Large intestine (tissue), 3 donors: ENCODE data around the gene ST7. TPM values are rescaled to one million over a fixed set of nuclear protein-coding genes. Genes with fewer than 3 reads are reported as not detected.

ENCODE experiments used
- DNase-seq, 2 donors: peaks; one replicate each; pipeline versions ENCODE4 v3.0.0 to v3.0.0-alpha.2; 2013
- H3K27ac ChIP-seq: one replicate; pipeline ENCODE4 v1.5.1; 2013; ENCODE audit warnings: low read length
- H3K27me3 ChIP-seq: 2 replicates; pipeline ENCODE4 v1.6.1; 2013; ENCODE audit warnings: low read length; ENCODE audit not compliant: control insufficient read depth, insufficient read depth
- H3K36me3 ChIP-seq: 2 replicates; pipeline ENCODE4 v1.6.1; 2013; ENCODE audit warnings: low read length; ENCODE audit not compliant: control insufficient read depth, insufficient read depth
- H3K4me1 ChIP-seq: one replicate; pipeline ENCODE4 v1.6.1; 2013; ENCODE audit warnings: low read length; ENCODE audit not compliant: control insufficient read depth, insufficient read depth
- H3K4me3 ChIP-seq: one replicate; pipeline ENCODE4 v1.5.1; 2013; ENCODE audit warnings: low read length
- H3K9me3 ChIP-seq: one replicate; pipeline ENCODE4 v1.6.1; 2013; ENCODE audit warnings: mild to moderate bottlenecking, low read depth, low read length, moderate library complexity; ENCODE audit not compliant: control insufficient read depth
- WGBS: methylation state at CpG from one replicate; pipeline ENCODE4 v1.1.5; 2013; ENCODE audit warnings: low lambda C conversion rate; ENCODE audit not compliant: insufficient coverage; 5-methylcytosine and 5-hydroxymethylcytosine counted together
- polyA plus RNA-seq: library from polyadenylated mRNA; unstranded; fragments of 120-200 nt; gene quantifications from one replicate; pipeline ENCODE4 v1.2.1, GENCODE V29; 2013

ST7 gene
- polyA plus RNA-seq, 1 donor, result 25.1 TPM

DNA sequence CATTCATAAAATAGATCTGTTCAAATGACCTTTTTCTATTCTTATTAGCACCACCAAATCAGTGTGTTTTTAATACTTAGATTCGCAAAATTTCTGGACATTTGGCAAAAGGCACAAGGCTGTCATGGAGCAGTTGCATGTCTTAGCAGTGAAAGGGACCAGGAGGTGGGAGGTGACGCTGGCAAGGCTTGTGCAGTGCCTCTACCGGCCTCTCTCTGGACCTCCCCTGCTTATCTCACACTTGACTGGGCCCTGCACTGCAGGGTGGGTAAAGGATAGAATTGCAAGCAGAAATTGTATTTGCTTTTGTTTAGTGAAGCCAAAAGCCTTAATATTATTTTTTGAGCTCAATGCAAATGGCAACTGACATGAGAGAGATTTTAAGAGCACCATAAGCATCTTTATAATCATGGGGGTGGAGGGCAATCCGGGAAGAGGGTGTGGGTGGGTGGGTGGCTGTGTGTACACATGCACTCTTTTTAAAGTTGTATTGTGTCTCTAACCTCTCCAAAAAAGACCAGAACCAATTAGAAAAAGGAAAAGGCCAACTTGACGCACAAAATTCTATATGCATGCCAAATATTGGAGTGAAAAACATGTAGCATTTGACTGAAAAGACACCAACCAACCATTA is 263.3 kb downstream of the ST7 start:
- Histone ChIP-seq H3K27ac (no peak overlapping the region), H3K36me3 (peaks cover 20% of the 10 kb centered on the region), H3K4me3 (no peak overlapping the region), H3K9me3 (no peaks in the 10 kb centered on the region), H3K4me1 (no peaks in the 10 kb centered on the region), H3K27me3 (no peaks in the 10 kb centered on the region)
- WGBS, result 100% methylated on average over 1 of the region's 5 CpGs
- DNase-seq, result no peak

DNA sequence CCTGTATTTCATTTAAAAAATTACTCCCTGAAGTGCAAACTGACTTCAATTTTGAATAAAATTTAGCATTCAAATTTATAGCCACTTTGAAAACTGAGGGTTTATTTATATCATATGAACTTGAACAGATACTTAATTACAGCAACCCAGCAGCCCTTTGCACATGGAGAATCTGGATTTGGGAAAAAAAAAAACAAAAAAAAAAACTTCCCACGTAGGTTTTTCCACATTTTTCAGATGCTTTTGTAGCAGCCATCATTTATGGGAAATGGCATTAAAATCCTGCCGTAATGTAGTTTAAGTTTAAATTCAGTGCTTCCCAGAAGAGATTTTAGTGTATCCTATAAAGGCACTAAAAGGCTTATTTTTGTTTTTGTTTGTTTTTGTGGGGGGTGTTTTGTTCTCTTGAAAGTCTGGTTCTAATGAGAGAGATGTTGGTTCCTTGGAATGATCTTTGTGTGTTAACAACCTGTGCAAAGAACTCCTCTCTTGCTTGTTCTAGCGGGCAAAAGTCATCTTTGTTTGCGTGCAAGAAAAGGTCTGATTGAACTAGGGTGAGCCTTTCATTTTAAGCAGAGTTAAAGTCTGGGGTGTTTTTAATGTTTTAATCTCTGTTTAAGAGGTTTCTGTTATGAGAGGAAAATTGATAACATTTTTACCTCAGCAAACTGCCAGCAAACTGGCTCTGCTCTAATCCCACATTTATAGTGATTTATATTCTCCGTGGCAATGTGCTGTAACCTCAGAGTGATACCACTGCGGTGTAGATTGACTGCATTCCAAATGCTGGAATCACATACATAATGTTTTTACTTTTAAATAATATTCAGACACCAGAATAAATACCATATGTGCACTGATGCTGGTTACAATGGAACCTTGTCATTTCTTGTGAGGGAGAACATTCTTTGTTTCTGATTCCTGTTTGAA is 264.1 kb downstream of the ST7 start:
- DNase-seq, result no peak
- no CpG with 5 or more reads among the region's 6 CpGs for WGBS
- no peaks in the 10 kb centered on the region for H3K9me3 ChIP-seq
- no peaks in the 10 kb centered on the region for H3K27me3 ChIP-seq
- H3K27ac ChIP-seq, result no peak overlapping the region
- no peak overlapping the region for H3K4me3 ChIP-seq
- no peaks in the 10 kb centered on the region for H3K4me1 ChIP-seq
- H3K36me3 ChIP-seq, result peaks cover 24% of the 10 kb centered on the region

DNA sequence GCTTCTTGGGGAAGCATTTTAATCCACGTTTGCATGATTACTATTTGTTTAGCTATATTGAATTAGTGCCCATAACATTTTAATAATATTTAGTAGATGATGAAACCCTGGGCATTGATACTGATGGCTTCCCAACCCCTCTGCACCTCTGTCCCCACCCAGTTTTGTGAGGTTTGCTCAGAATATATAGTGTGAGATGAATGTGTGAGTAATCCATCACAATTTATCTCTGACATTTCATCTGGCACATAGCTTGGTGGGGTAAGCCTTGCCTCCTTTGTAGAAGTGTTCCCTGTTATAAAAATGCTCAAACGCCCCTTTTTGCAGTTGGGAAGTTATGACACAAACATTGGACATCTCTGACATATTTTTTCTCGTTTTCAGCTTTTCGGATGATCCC is 265.4 kb downstream of the ST7 start:
- H3K27ac ChIP-seq, result no peak overlapping the region
- no peaks in the 10 kb centered on the region for H3K9me3 ChIP-seq
- H3K4me3 ChIP-seq, result no peak overlapping the region
- no CpG with 5 or more reads among the region's 4 CpGs for WGBS
- H3K36me3 ChIP-seq, result peaks cover 34% of the 10 kb centered on the region
- H3K4me1 ChIP-seq, result no peaks in the 10 kb centered on the region
- no peak for DNase-seq
- H3K27me3 ChIP-seq, result no peaks in the 10 kb centered on the region

DNA sequence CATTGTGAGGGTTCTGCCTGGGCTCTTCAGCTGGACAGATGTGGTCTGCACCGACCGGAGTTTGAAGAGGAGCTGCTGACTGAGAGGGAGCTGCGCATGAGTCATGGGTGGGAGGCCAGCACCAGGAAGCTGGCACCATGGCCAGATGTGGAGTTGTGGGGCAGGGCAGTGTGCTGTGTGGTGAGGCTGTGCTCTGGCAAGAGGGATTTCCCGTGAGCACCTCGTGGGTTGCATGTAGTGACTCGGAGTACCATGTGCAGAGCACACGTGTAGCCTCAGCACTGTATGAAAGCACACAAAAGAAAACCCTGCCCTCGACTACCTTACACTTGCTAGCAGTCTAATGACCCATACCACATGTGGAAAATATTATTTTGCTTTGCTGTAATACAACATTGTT is 266.2 kb downstream of the ST7 start:
- DNase-seq, result no peak
- Histone ChIP-seq H3K9me3 (no peaks in the 10 kb centered on the region), H3K4me3 (no peak overlapping the region), H3K4me1 (no peaks in the 10 kb centered on the region), H3K36me3 (peaks cover 35% of the 10 kb centered on the region), H3K27ac (no peak overlapping the region), H3K27me3 (no peaks in the 10 kb centered on the region)
- no CpG with 5 or more reads among the region's 8 CpGs for WGBS

DNA sequence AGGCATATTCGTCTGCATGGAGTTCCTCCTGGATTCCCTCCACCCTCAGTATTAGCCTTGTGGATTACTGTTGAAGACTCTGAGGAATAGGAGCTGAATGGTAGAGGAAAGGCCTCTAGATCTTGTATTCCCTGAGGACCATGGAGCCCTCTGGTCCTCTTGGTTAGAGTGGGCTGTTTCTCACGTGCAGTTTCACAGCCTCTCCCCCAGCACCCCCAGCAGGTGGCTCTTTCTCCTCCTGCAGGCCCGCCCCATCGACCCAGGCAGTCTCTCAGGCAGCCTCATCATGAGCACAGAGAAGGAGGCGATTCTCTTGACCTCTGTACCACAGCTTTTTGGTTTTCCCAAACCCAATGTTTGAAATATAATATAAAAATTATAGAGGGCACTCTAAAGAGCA is 267.5 kb downstream of the ST7 start:
- H3K4me1 ChIP-seq, result no peaks in the 10 kb centered on the region
- H3K36me3 ChIP-seq, result peaks cover 33% of the 10 kb centered on the region
- no peaks in the 10 kb centered on the region for H3K9me3 ChIP-seq
- no CpG with 5 or more reads among the region's 5 CpGs for WGBS
- no peaks in the 10 kb centered on the region for H3K27me3 ChIP-seq
- H3K27ac ChIP-seq, result no peak overlapping the region
- DNase-seq, result no peak
- H3K4me3 ChIP-seq, result no peak overlapping the region

DNA sequence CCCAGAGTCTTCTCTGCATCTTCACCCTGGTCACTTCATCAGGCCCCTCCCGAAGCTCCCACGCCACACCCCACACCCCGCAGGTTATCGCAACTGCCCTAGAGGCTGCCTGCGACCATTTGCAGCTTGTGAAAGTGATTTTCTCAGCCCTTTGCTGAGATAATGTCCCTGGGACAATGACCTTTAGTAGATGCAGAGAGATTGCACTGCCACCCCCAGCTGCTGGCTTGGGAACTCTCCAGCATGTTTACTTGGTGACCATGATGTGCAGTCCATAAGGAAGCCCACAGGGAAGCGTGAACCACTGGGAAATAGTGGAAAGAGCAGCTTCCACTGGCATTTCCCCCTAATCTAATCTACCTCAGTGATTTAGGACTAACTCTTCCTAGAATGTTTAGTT is 272.2 kb downstream of the ST7 start:
- no peaks in the 10 kb centered on the region for H3K9me3 ChIP-seq
- no peak overlapping the region for H3K4me3 ChIP-seq
- H3K4me1 ChIP-seq, result no peaks in the 10 kb centered on the region
- no peak for DNase-seq
- H3K27ac ChIP-seq, result no peak overlapping the region
- peaks cover 28% of the 10 kb centered on the region for H3K36me3 ChIP-seq
- no CpG with 5 or more reads among the region's 6 CpGs for WGBS
- H3K27me3 ChIP-seq, result no peaks in the 10 kb centered on the region

DNA sequence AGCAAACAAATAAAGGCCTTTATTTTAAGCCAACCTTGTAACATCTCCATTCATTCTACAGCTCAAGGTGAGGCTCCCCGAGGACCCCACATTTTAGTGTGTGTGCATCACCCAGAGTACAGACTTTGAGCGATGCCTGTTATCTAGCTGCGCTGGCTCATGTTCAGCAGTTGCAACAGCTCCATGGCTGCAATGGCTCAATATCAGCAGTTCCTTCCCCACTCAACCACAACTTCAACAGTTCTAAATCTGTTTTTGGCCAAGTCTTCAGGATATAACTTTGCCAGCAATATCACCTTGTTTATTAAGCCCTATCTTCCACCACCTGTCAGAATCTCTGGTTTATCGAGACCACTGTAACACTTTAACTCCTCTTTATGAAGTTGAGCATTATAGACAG is 273.8 kb downstream of the ST7 start:
- H3K9me3 ChIP-seq, result no peaks in the 10 kb centered on the region
- no peak overlapping the region for H3K27ac ChIP-seq
- no peaks in the 10 kb centered on the region for H3K27me3 ChIP-seq
- no peak for DNase-seq
- H3K4me3 ChIP-seq, result no peak overlapping the region
- peaks cover 19% of the 10 kb centered on the region for H3K36me3 ChIP-seq
- no CpG with 5 or more reads among the region's 4 CpGs for WGBS
- H3K4me1 ChIP-seq, result no peaks in the 10 kb centered on the region

DNA sequence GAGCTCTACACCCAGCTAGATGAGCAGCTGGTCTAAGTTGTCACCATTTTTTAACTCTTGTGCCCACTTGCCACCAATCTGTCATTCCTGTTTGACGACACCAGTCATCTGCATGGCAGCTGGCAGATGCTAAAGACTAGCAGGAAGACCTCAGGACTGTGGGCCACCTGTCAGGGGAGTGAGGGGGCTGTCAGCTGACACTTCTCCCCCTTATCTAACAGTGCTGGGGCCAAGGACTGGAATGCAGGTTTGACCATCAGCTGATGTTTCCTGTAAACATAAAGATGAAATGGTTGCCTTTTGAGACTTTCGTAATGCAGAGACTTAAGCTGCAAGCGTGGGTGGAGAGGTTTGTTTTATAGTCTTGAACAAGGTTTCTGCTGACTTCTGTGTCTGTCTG is 276.0 kb downstream of the ST7 start:
- peaks cover 3% of the 10 kb centered on the region for H3K9me3 ChIP-seq
- H3K36me3 ChIP-seq, result peaks cover 9% of the 10 kb centered on the region
- H3K4me3 ChIP-seq, result no peak overlapping the region
- no peak overlapping the region for H3K27ac ChIP-seq
- WGBS, result no CpG with 5 or more reads among the region's 3 CpGs
- no peak for DNase-seq
- no peaks in the 10 kb centered on the region for H3K4me1 ChIP-seq
- H3K27me3 ChIP-seq, result no peaks in the 10 kb centered on the region

DNA sequence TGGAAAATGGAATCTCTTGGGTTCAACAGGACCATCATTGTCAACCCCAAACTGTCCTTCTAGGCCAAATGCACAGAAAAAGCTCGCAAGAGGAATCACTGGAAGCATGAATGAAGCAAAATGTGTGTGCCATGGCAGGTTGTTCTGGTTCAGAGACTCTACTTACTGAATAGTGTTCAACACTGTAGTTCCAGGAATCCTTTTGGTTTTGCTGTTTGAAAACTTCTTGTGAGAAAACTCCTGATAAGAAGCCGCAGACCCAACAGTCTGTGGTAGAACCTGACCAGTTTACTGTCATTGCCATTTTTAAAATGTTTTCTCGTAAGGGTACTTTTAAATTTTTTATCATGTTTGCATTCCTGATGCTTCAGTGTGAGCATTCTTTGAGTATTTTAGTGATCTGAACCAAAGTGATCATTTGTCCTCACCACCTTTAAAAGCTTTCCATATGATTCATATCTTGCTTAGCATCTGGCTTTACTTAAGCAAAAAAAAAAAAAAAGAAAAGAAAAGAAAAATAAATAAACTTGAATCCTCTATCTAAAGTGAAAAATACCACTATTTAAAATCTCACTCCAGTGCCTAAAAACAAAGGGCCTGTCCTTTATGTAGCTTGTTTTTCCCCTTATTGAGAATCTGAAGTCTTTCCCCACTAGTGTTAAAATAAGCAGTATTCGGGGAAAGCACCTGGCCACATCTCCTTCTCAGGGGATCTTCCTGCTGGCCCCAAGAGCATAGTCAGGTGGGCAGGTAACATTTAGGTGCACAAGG is 277.2 kb downstream of the ST7 start:
- no peaks in the 10 kb centered on the region for H3K4me1 ChIP-seq
- WGBS, result 100% methylated on average over 2 of the region's 4 CpGs
- no peak overlapping the region for H3K4me3 ChIP-seq
- peaks cover 3% of the 10 kb centered on the region for H3K9me3 ChIP-seq
- peaks cover 5% of the 10 kb centered on the region for H3K36me3 ChIP-seq
- no peak for DNase-seq
- H3K27me3 ChIP-seq, result no peaks in the 10 kb centered on the region
- no peak overlapping the region for H3K27ac ChIP-seq

DNA sequence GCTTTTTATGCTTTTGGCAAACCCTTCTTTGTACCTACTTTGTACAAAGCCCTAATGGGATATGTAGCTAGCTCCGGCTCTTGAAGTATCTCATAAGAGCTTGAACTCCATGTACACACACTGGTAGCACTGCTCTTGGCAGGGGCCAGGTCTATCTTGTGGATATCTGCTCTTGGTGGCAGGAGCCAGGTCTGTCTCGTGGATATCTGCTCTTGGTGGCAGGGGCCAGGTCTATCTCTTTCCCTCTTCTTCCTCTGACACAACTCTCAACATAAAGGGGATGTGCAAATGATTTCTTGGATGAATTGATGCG is 277.7 kb downstream of the ST7 start:
- DNase-seq, result no peak
- Histone ChIP-seq H3K27ac (no peak overlapping the region), H3K4me1 (no peaks in the 10 kb centered on the region), H3K36me3 (peaks cover 5% of the 10 kb centered on the region), H3K27me3 (no peaks in the 10 kb centered on the region), H3K4me3 (no peak overlapping the region), H3K9me3 (peaks cover 7% of the 10 kb centered on the region)
- WGBS, result 100% methylated on average over 1 of the region's 3 CpGs
